SK-N-MC (cell line): ENCODE data around the gene HLA-DMB.
"Not testable (repeated sequence)": the region's sequence is repeated elsewhere in the genome, so short reads cannot be mapped to it uniquely, and the experiment has no call there.

ENCODE experiments used
- DNase-seq: peaks from one replicate; pipeline ENCODE4 v3.0.0-alpha.2; 2011; ENCODE audit warnings: low read depth, low spot score
- H3K27ac ChIP-seq: fragments of 200-600 bp; sonication (generic); 2 replicates; pipeline ENCODE4 v1.5.1; 2016; ENCODE audit warnings: mixed run types
- H3K36me3 ChIP-seq: fragments of 200-600 bp; sonication (generic); 2 replicates; pipeline ENCODE4 v1.6.1; 2017; ENCODE audit warnings: antibody characterized with exemption, low read length, mixed read lengths; ENCODE audit not compliant: insufficient read depth
- H3K4me3 ChIP-seq: fragments of 200-600 bp; sonication (generic); 2 replicates; pipeline ENCODE4 v1.5.1; 2016
- H3K9ac ChIP-seq: fragments of 200-600 bp; sonication (generic); 2 replicates; pipeline ENCODE4 v1.8.0; 2017; ENCODE audit warnings: mixed run types, mixed read lengths; ENCODE audit not compliant: insufficient read length
- H3K9me3 ChIP-seq: fragments of 200-600 bp; sonication (generic); 2 replicates; pipeline ENCODE4 v1.6.1; 2017; ENCODE audit warnings: low read depth, mild to moderate bottlenecking, antibody characterized with exemption, low read length, moderate library complexity, mixed read lengths
- EZH2 ChIP-seq: fragments of 200-600 bp; sonication (generic); IDR thresholded peaks from one replicate; pipeline ENCODE4 v1.6.1; 2017; ENCODE audit warnings: antibody characterized with exemption
- FOXP2 ChIP-seq: optimal IDR thresholded peaks from 2 replicates; pipeline ENCODE3; 2011; ENCODE audit warnings: mild to moderate bottlenecking, moderate library complexity; ENCODE audit not compliant: insufficient read depth; ENCODE audit errors: extremely low read length, control extremely low read depth
- POLR2AphosphoS5 ChIP-seq: IDR thresholded peaks from 2 replicates; pipeline ENCODE4 v1.6.1; 2012; ENCODE audit warnings: mild to moderate bottlenecking, low read depth, low read length, borderline replicate concordance

Gene HLA-DMB

GRCh38 chr6:32947552-32948465 is 7.0 kb upstream of the HLA-DMB start:
- DNase-seq = no peak
- H3K9me3 ChIP-seq = no peaks in the 10 kb centered on the region
- H3K27ac ChIP-seq = no peak overlapping the region
- no peak overlapping the region for H3K4me3 ChIP-seq
- TF ChIP-seq FOXP2 (no peak), EZH2 (no peak), POLR2AphosphoS5 (no peak)
- H3K9ac ChIP-seq = no peak overlapping the region
- H3K36me3 ChIP-seq = no peaks in the 10 kb centered on the region

- H3K9ac ChIP-seq = no peak overlapping the region
- no peak overlapping the region for H3K4me3 ChIP-seq
- no peaks in the 10 kb centered on the region for H3K9me3 ChIP-seq
- H3K36me3 ChIP-seq = no peaks in the 10 kb centered on the region
- TF ChIP-seq POLR2AphosphoS5 (no peak), FOXP2 (no peak), EZH2 (no peak)
- no peak for DNase-seq
- no peak overlapping the region for H3K27ac ChIP-seq
Observed at GRCh38 chr6:32946893-32947292, 6.1 kb upstream of the HLA-DMB start.

GRCh38 chr6:32945953-32946352 is 5.1 kb upstream of the HLA-DMB start:
- H3K36me3 ChIP-seq = no peaks in the 10 kb centered on the region
- no peak for DNase-seq
- no peaks in the 10 kb centered on the region for H3K9me3 ChIP-seq
- TF ChIP-seq EZH2 = no peak
- TF ChIP-seq FOXP2 = no peak
- TF ChIP-seq POLR2AphosphoS5 = no peak
- no peak overlapping the region for H3K9ac ChIP-seq
- no peak overlapping the region for H3K27ac ChIP-seq
- no peak overlapping the region for H3K4me3 ChIP-seq

- no peaks in the 10 kb centered on the region for H3K36me3 ChIP-seq
- H3K9me3 ChIP-seq = no peaks in the 10 kb centered on the region
- H3K27ac ChIP-seq = no peak overlapping the region
- no peak for TF ChIP-seq POLR2AphosphoS5
- TF ChIP-seq EZH2 = no peak
- TF ChIP-seq FOXP2 = no peak
- H3K9ac ChIP-seq = no peak overlapping the region
- no peak for DNase-seq
- H3K4me3 ChIP-seq = no peak overlapping the region
Observed at GRCh38 chr6:32945108-32945760, 4.4 kb upstream of the HLA-DMB start.

- Histone ChIP-seq H3K9me3 (no peaks in the 10 kb centered on the region), H3K27ac (no peak overlapping the region), H3K36me3 (no peaks in the 10 kb centered on the region), H3K4me3 (no peak overlapping the region), H3K9ac (no peak overlapping the region)
- DNase-seq = no peak
- TF ChIP-seq POLR2AphosphoS5 = no peak
- TF ChIP-seq FOXP2 = no peak
- no peak for TF ChIP-seq EZH2
Observed at GRCh38 chr6:32943864-32944649, 3.2 kb upstream of the HLA-DMB start.

- H3K27ac ChIP-seq, DNase-seq: not testable (repeated sequence)
Observed at GRCh38 chr6:32942555-32943123, 1.8 kb upstream of the HLA-DMB start.

GRCh38 chr6:32941214-32941768 is 463 bp upstream of the HLA-DMB start:
- H3K36me3 ChIP-seq = no peaks in the 10 kb centered on the region
- DNase-seq = no peak
- no peaks in the 10 kb centered on the region for H3K9me3 ChIP-seq
- no peak overlapping the region for H3K9ac ChIP-seq
- H3K4me3 ChIP-seq = no peak overlapping the region
- TF ChIP-seq EZH2 = no peak
- no peak for TF ChIP-seq POLR2AphosphoS5
- TF ChIP-seq FOXP2 = no peak
- no peak overlapping the region for H3K27ac ChIP-seq

More at GRCh38 chr6:32942555-32943123, 1.8 kb upstream of the HLA-DMB start:
- not testable (repeated sequence) for H3K4me3 ChIP-seq, H3K9me3 ChIP-seq, H3K36me3 ChIP-seq, H3K9ac ChIP-seq

GRCh38 chr6:32938494-32938893 is 2.3 kb downstream of the HLA-DMB start:
- TF ChIP-seq EZH2 (no peak), FOXP2 (no peak), POLR2AphosphoS5 (no peak)
- Histone ChIP-seq H3K27ac (no peak overlapping the region), H3K9ac (no peak overlapping the region)

More at GRCh38 chr6:32938494-32938893, 2.3 kb downstream of the HLA-DMB start:
- no peak for DNase-seq
- H3K9me3 ChIP-seq = no peaks in the 10 kb centered on the region
- no peak overlapping the region for H3K4me3 ChIP-seq
- no peaks in the 10 kb centered on the region for H3K36me3 ChIP-seq
